Measurements from ENCODE around the gene MYO9A. TPM values are rescaled to one million over a fixed set of nuclear protein-coding genes. Genes with fewer than 3 reads are reported as not detected.

The MYO9A gene
- total RNA-seq, 1 experiment from 2014 or later = 21.4 TPM

- Histone ChIP-seq H3K23me2 (ENCODE audit: insufficient read length, low read depth, low read length, poor library complexity, severe bottlenecking) (no peaks in the 10 kb centered on the region), H3K18ac (ENCODE audit: insufficient read length, low read depth, low read length) (no peak overlapping the region), H3K9me3 (ENCODE audit: control insufficient read depth, low read depth, low read length) (no peaks in the 10 kb centered on the region), H3K14ac (ENCODE audit: insufficient read depth, low read length) (no peak overlapping the region), H3K4ac (ENCODE audit: low read depth, low read length) (no peak overlapping the region), H3K4me2 (ENCODE audit: insufficient read depth, insufficient read length, low read length) (no peak overlapping the region), H2BK12ac (ENCODE audit: insufficient read length, low read depth, low read length) (no peak overlapping the region), H2BK20ac (ENCODE audit: low read depth, low read length, poor library complexity, severe bottlenecking) (no peak overlapping the region), H4K91ac (ENCODE audit: insufficient read length, low read depth, low read length) (no peak overlapping the region), H3K9ac (ENCODE audit: extremely low read depth, insufficient read length, low read length) (no peak overlapping the region), H3K27ac (ENCODE audit: insufficient read length, low read depth, low read length) (no peak overlapping the region), H4K20me1 (ENCODE audit: control insufficient read depth, insufficient read depth, insufficient read length) (no peaks in the 10 kb centered on the region), H2BK5ac (ENCODE audit: insufficient read length, low read length) (no peak overlapping the region), H2BK120ac (ENCODE audit: low read depth, low read length, poor library complexity, severe bottlenecking) (no peak overlapping the region), H3K23ac (ENCODE audit: insufficient read length, low read depth, low read length) (no peak overlapping the region), H3K4me1 (ENCODE audit: insufficient read depth, low read length) (no peaks in the 10 kb centered on the region), H2AFZ (ENCODE audit: low read length) (no peak overlapping the region), H2BK15ac (ENCODE audit: low read depth, low read length) (no peak overlapping the region), H4K8ac (replicated peaks; ENCODE audit: insufficient read length, low read depth, low read length) (no peak overlapping the region), H4K5ac (ENCODE audit: insufficient read length, low read depth, low read length) (no peak overlapping the region), H2AK5ac (ENCODE audit: insufficient read length, low read length) (no peak overlapping the region), H3K79me1 (ENCODE audit: insufficient read depth, low read depth, low read length, poor library complexity, severe bottlenecking) (no peaks in the 10 kb centered on the region), H3T11ph (ENCODE audit: low read length) (no peak overlapping the region), H3K27me3 (ENCODE audit: insufficient read depth, low read length) (no peaks in the 10 kb centered on the region), H3K79me2 (ENCODE audit: insufficient read depth, low read length) (no peaks in the 10 kb centered on the region), H3K56ac (ENCODE audit: insufficient read length, low read depth, low read length) (no peak overlapping the region)
- DNase-seq = no peak
- TF ChIP-seq CTCF (conservative IDR thresholded peaks at IDR 0.05) = no peak
- Mint-ChIP-seq H3K36me3 (ENCODE audit: insufficient read depth in 1 of 3, low read depth in 3 of 3) (peaks cover 4 to 12% (median 12%) of the 10 kb centered on the region in 3 experiments), H3K4me1 (no peaks in the 10 kb centered on the region), H3K27ac (no peak overlapping the region), H3K27me3 (ENCODE audit: low read depth) (peaks cover 3% of the 10 kb centered on the region), H3K4me3 (no peak overlapping the region), H3K9me3 (peaks cover 6 to 10% of the 10 kb centered on the region in 2 experiments; a peak in 4 of 5 replicates)
- no CpG with 5 or more reads among the region's 11 CpGs for WGBS (ENCODE audit: extremely low coverage, insufficient read length, low lambda C conversion rate)
Measured at GRCh38 chr15:72086010-72086697, 31.8 kb downstream of the MYO9A start.
